Glutamatergic neuron (in vitro differentiated cells): ENCODE results near the gene C1R. TPM values are rescaled to one million over a fixed set of nuclear protein-coding genes. Genes with fewer than 3 reads are reported as not detected.

Experiments
- DNase-seq: peaks from one replicate; pipeline ENCODE4 v3.0.0; 2022
- H3K27ac Mint-ChIP-seq: one replicate; pipeline ENCODE4 v1.8.0; 2020; ENCODE audit warnings: mild to moderate bottlenecking, mixed read lengths, inconsistent platforms; ENCODE audit not compliant: unreplicated experiment
- H3K27me3 Mint-ChIP-seq: one replicate; pipeline ENCODE4 v1.8.0; 2020; ENCODE audit warnings: mild to moderate bottlenecking, moderate library complexity, mixed read lengths, inconsistent platforms; ENCODE audit not compliant: unreplicated experiment
- H3K36me3 Mint-ChIP-seq: one replicate; pipeline ENCODE4 v1.8.0; 2020; ENCODE audit warnings: mild to moderate bottlenecking, mixed read lengths, inconsistent platforms; ENCODE audit not compliant: unreplicated experiment
- H3K4me1 Mint-ChIP-seq: one replicate; pipeline ENCODE4 v1.8.0; 2020; ENCODE audit warnings: mild to moderate bottlenecking, low read depth, mixed read lengths, inconsistent platforms; ENCODE audit not compliant: unreplicated experiment
- H3K4me3 Mint-ChIP-seq: one replicate; pipeline ENCODE4 v1.8.0; 2020; ENCODE audit warnings: mild to moderate bottlenecking, mixed read lengths, inconsistent platforms; ENCODE audit not compliant: unreplicated experiment
- H3K9me3 Mint-ChIP-seq: one replicate; pipeline ENCODE4 v1.8.0; 2020; ENCODE audit warnings: mild to moderate bottlenecking, moderate library complexity, mixed read lengths, inconsistent platforms; ENCODE audit not compliant: unreplicated experiment
- total RNA-seq: library from RNA; stranded (reverse); fragmentation: NEBNext Ultra II Directional; extraction: Animal tissue kit (Norgen Biotek cat#: 25700); gene quantifications from one replicate; pipeline ENCODE4 v1.2.1, GENCODE V29; 2021; ENCODE audit not compliant: unreplicated experiment
- TF ChIP-seq, protein P1 (sequence below): fragments of 200-600 bp; sonication (generic); IDR thresholded peaks from one replicate; pipeline ENCODE4 v1.5.0; 2021; ENCODE audit not compliant: partially characterized antibody, unreplicated experiment

The C1R gene
- total RNA-seq, 1 donor from 2014 or later: 1.0 TPM

DNA sequence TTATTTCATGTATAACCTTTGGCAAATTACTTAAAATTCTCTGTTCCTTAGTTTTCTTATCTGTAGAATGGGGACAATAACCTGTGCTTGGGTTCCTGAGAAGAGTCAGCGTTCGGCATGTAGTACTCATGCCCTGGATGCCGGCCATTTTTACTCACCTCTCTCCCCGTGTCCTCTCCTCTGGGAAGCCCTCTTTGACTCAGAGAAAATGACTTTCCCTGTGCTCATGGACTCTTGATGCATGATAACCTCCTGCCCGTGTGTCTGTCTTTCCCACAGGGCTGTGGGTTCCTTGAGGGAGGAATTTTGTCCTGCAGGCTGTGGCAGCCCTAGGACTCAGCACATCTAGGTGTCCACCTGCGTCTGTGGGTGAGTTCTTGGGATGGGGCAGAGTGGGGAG is 22.6 kb upstream of the C1R start:
- TF ChIP-seq, protein P1, sequence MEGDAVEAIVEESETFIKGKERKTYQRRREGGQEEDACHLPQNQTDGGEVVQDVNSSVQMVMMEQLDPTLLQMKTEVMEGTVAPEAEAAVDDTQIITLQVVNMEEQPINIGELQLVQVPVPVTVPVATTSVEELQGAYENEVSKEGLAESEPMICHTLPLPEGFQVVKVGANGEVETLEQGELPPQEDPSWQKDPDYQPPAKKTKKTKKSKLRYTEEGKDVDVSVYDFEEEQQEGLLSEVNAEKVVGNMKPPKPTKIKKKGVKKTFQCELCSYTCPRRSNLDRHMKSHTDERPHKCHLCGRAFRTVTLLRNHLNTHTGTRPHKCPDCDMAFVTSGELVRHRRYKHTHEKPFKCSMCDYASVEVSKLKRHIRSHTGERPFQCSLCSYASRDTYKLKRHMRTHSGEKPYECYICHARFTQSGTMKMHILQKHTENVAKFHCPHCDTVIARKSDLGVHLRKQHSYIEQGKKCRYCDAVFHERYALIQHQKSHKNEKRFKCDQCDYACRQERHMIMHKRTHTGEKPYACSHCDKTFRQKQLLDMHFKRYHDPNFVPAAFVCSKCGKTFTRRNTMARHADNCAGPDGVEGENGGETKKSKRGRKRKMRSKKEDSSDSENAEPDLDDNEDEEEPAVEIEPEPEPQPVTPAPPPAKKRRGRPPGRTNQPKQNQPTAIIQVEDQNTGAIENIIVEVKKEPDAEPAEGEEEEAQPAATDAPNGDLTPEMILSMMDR: no peak
- H3K4me1 Mint-ChIP-seq: no peaks in the 10 kb centered on the region
- no peak overlapping the region for H3K4me3 Mint-ChIP-seq
- H3K27ac Mint-ChIP-seq: no peak overlapping the region
- H3K9me3 Mint-ChIP-seq: no peaks in the 10 kb centered on the region
- no peak for DNase-seq
- H3K36me3 Mint-ChIP-seq: no peaks in the 10 kb centered on the region
- peaks cover 2% of the 10 kb centered on the region for H3K27me3 Mint-ChIP-seq

DNA sequence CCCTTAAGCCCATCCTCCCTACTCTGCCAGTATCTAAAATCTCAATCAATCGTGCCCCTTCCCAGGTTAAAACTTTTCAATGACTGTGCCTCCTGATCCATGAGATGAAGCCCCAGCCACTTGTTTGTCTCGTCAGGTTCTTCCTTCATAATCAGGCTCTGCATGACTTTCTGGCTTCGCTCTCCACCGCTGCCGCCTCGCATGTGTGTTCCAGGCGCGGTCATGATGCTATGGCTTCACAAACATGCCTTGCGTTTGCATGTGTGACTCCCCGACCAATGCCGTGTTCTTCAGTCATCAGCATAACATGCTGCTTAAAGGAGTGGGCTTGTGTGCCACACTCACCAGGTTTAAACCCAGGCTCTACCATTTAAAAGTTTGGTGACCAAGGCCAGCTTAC is 21.8 kb upstream of the C1R start:
- no peak for DNase-seq
- Mint-ChIP-seq H3K27ac (no peak overlapping the region), H3K27me3 (peaks cover 4% of the 10 kb centered on the region), H3K36me3 (no peaks in the 10 kb centered on the region), H3K4me1 (no peaks in the 10 kb centered on the region), H3K9me3 (peaks cover 5% of the 10 kb centered on the region), H3K4me3 (no peak overlapping the region)
- TF ChIP-seq, protein P1: no peak

DNA sequence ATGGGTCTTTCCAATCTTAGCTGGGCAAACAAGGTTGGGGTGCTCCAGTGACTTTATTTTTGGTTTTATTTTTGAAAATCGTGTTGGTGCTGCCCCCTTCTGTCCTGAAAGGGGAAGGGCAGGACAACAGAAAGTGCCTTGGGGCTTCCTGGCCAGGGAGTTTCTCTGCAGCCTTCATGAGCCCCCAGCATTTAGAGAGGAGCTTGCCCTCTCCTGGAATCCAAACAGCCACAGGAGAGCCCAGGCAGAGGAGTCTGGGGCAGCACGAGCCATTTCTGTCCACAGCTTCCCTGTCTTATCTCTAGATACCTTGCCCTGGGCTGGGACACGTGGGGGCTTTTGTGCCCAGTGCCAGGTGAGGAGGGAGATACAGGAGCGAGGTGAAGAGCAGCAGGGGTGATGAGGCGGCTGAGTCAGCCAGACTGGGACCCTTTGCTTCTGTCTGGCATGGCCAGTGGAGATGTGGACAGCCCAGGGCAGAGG is 21.2 kb upstream of the C1R start:
- H3K4me3 Mint-ChIP-seq: no peak overlapping the region
- TF ChIP-seq, protein P1: peak; percentile 93
- peaks cover 4% of the 10 kb centered on the region for H3K27me3 Mint-ChIP-seq
- no peak overlapping the region for H3K27ac Mint-ChIP-seq
- H3K9me3 Mint-ChIP-seq: peaks cover 7% of the 10 kb centered on the region
- no peaks in the 10 kb centered on the region for H3K4me1 Mint-ChIP-seq
- no peaks in the 10 kb centered on the region for H3K36me3 Mint-ChIP-seq
- DNase-seq: no peak

DNA sequence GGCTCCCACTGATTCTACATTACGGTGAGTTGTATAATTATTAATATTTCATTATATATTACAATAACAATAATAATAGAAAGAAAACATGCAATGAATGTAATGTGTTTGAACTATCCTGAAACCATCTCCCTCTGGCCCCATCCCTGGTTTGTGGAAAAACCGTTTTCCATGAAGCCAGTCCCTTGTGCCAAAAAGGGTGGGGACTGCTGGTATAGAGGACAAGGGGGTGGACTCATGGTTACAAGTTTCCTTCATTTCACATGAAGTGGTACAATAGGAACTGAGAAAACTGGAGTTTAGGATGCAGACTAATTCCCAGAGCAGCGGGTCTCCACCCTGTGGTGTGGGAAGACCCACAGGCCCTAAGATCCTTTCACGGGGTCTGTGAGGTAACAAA is 19.8 kb upstream of the C1R start:
- H3K27me3 Mint-ChIP-seq: peaks cover 4% of the 10 kb centered on the region
- no peak overlapping the region for H3K4me3 Mint-ChIP-seq
- DNase-seq: no peak
- H3K27ac Mint-ChIP-seq: no peak overlapping the region
- no peaks in the 10 kb centered on the region for H3K4me1 Mint-ChIP-seq
- H3K36me3 Mint-ChIP-seq: no peaks in the 10 kb centered on the region
- TF ChIP-seq, protein P1: no peak
- H3K9me3 Mint-ChIP-seq: peaks cover 7% of the 10 kb centered on the region

DNA sequence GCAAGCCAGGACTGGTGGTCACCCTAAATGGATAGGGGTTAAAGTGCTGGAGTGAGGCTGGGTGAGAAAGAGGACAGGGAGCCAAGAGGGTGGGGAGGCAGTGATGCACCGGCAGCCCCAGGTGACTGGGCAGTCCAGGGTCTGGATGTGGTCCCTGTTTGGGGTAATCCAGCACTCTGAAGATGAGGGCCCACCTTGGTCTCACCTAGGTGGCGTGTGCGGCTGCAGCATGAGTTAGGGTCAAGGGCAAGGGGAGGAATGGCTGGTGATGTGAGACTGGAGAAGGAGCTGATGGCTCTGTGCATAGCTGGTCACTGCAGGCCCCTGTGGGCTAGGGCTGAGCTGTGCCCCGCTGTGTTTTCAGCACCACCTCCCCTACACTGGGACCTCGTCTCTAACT is 18.4 kb upstream of the C1R start:
- H3K27ac Mint-ChIP-seq: no peak overlapping the region
- no peaks in the 10 kb centered on the region for H3K4me1 Mint-ChIP-seq
- TF ChIP-seq, protein P1: no peak
- H3K4me3 Mint-ChIP-seq: no peak overlapping the region
- no peak for DNase-seq
- peaks cover 3% of the 10 kb centered on the region for H3K36me3 Mint-ChIP-seq
- peaks cover 10% of the 10 kb centered on the region for H3K9me3 Mint-ChIP-seq
- peaks cover 4% of the 10 kb centered on the region for H3K27me3 Mint-ChIP-seq
